SU-DHL-6 (cell line): ENCODE measurements around the gene HOXC6.

Source experiments
- H2AFZ ChIP-seq: fragments of 200-600 bp; sonication (generic); 2 replicates; pipeline ENCODE4 v1.6.1; 2014; ENCODE audit warnings: low read depth, mild to moderate bottlenecking, moderate library complexity, mixed read lengths, antibody characterized with exemption, low read length; ENCODE audit not compliant: severe bottlenecking
- H3F3A ChIP-seq: fragments of 200-600 bp; shearing (Covaris generic); 2 replicates; pipeline ENCODE4 v1.6.0; 2016; ENCODE audit warnings: antibody characterized with exemption, mild to moderate bottlenecking; ENCODE audit not compliant: insufficient read depth
- H3K27ac ChIP-seq: fragments of 200-600 bp; sonication (generic); 2 replicates; pipeline ENCODE4 v1.5.1; 2016; ENCODE audit warnings: low read depth, mild to moderate bottlenecking, low read length, moderate library complexity, mixed read lengths
- H3K27me3 ChIP-seq: fragments of 200-600 bp; sonication (generic), shearing (Covaris generic); 2 replicates; pipeline ENCODE4 v1.6.0; 2014; ENCODE audit warnings: mild to moderate bottlenecking, low read length
- H3K36me3 ChIP-seq: fragments of 200-600 bp; sonication (generic); 2 replicates; pipeline ENCODE4 v1.6.1; 2014; ENCODE audit warnings: mild to moderate bottlenecking, low read length, mixed read lengths
- H3K4me2 ChIP-seq: fragments of 300-600, 200-600 bp; shearing (Covaris generic), sonication (generic); 2 replicates; pipeline ENCODE4 v1.6.0; 2014; ENCODE audit warnings: low read length, low read depth, mild to moderate bottlenecking; ENCODE audit not compliant: poor library complexity, severe bottlenecking
- H3K4me3 ChIP-seq: fragments of 200-600 bp; sonication (generic); 2 replicates; pipeline ENCODE4 v1.5.1; 2014; ENCODE audit warnings: antibody characterized with exemption, low read length, mild to moderate bottlenecking, mixed read lengths; ENCODE audit not compliant: insufficient read depth, poor library complexity, severe bottlenecking
- H3K79me2 ChIP-seq: fragments of 200-600 bp; sonication (generic); 2 replicates; pipeline ENCODE4 v1.6.1; 2014; ENCODE audit warnings: mild to moderate bottlenecking, low read length, moderate library complexity; ENCODE audit not compliant: insufficient read depth
- H3K9ac ChIP-seq: fragments of 200-600 bp; sonication (generic); 2 replicates; pipeline ENCODE4 v1.7.0; 2014; ENCODE audit warnings: mild to moderate bottlenecking, low read length
- H3K9me2 ChIP-seq: fragments of 200-600 bp; sonication (generic); replicated peaks from 2 replicates; pipeline ENCODE4 v1.6.1; 2014; ENCODE audit warnings: low read length; ENCODE audit not compliant: insufficient read depth
- H3K9me3 ChIP-seq: fragments of 200-600 bp; sonication (generic); 2 replicates; pipeline ENCODE4 v1.6.1; 2014; ENCODE audit warnings: low read length, mixed read lengths; ENCODE audit not compliant: insufficient read depth
- H4K20me1 ChIP-seq: fragments of 200-600 bp; sonication (generic); 2 replicates; pipeline ENCODE4 v1.6.1; 2014; ENCODE audit warnings: low read depth, mild to moderate bottlenecking, antibody characterized with exemption, low read length, moderate library complexity, mixed read lengths
- EZH2phosphoT487 ChIP-seq: fragments of 200-600 bp; sonication (generic), shearing (Covaris generic); conservative IDR thresholded peaks from 2 replicates; pipeline ENCODE4 v1.6.1; 2018; ENCODE audit warnings: mild to moderate bottlenecking, antibody characterized with exemption, low read length, moderate library complexity, mixed read lengths
- TF ChIP-seq, protein P1 (sequence below): fragments of 200-600 bp; sonication (generic); IDR thresholded peaks from one replicate; pipeline ENCODE4 v1.5.1; 2017; ENCODE audit warnings: antibody characterized with exemption, mild to moderate bottlenecking, low read length, moderate library complexity; ENCODE audit not compliant: insufficient read depth, poor library complexity, severe bottlenecking

Gene HOXC6

DNA sequence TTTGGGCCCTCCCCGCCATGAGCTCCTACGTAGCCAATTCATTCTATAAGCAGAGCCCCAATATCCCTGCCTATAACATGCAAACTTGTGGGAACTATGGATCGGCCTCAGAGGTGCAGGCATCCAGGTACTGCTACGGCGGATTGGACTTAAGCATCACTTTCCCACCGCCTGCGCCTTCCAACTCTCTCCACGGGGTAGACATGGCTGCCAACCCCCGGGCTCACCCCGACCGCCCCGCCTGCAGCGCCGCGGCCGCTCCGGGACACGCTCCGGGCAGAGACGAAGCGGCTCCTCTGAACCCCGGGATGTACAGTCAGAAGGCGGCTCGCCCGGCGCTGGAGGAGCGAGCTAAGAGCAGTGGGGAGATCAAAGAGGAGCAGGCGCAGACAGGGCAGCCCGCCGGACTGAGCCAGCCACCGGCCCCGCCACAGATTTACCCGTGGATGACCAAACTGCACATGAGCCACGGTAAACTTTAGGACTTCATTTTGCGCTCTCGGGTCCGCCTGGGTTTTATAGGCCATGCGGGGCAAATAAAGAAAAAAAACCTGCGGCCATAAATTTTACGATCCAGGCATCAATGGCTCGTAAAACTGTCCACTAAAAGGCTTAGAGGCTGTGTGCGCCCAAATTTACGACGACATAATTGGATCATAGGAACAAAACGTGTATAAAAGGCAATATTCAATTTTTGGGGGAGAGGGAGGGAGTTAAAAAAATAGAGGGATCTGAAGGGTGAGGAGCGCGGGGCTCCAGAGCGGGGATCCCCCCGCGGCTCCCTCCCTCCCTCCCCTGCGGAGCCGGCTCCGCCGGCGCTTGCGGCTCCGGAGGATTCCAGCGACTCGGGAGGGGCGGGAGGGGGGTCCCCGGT is 5.1 kb downstream of the HOXC6 start:
- H3K27me3 ChIP-seq: no peaks in the 10 kb centered on the region
- TF ChIP-seq, protein P1, sequence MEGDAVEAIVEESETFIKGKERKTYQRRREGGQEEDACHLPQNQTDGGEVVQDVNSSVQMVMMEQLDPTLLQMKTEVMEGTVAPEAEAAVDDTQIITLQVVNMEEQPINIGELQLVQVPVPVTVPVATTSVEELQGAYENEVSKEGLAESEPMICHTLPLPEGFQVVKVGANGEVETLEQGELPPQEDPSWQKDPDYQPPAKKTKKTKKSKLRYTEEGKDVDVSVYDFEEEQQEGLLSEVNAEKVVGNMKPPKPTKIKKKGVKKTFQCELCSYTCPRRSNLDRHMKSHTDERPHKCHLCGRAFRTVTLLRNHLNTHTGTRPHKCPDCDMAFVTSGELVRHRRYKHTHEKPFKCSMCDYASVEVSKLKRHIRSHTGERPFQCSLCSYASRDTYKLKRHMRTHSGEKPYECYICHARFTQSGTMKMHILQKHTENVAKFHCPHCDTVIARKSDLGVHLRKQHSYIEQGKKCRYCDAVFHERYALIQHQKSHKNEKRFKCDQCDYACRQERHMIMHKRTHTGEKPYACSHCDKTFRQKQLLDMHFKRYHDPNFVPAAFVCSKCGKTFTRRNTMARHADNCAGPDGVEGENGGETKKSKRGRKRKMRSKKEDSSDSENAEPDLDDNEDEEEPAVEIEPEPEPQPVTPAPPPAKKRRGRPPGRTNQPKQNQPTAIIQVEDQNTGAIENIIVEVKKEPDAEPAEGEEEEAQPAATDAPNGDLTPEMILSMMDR: no peak
- TF ChIP-seq EZH2phosphoT487: no peak

DNA sequence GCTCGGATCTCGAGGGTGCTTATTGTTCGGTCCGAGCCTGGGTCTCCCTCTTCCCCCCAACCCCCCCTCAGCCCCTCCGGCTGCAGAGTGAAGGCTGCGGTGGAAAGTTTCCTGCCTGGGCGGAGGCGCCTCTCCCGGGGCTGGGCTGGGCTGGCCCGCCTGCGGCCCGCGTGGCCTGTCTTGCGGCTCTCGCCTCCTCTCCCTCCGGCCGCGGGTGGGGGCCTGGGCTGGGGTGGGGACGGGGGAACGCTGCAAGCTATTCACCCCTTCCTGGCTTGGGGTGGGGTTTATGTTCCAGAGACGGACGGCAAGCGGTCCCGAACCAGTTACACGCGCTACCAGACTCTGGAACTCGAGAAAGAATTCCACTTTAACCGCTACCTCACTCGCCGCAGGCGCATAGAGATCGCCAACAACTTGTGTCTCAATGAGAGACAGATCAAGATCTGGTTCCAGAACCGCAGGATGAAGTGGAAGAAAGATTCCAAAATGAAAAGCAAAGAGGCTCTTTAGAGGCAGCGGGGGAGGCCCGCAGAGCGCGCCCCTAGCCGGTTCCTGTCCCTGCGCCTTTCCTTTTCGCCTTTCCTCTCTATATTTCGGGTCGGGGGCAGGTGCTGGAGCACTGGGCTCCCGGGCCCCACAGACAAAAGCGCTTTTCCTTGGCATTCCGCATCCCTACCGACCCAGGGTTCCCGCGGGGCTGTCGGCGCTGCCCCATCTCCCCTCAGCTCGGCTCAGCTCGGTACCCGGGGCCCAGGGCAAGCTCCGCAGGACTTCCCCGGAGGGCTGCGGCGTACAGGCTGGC is 5.9 kb downstream of the HOXC6 start:
- no peak overlapping the region for H3K4me3 ChIP-seq
- no peak overlapping the region for H2AFZ ChIP-seq
- no peak for TF ChIP-seq EZH2phosphoT487
- TF ChIP-seq, protein P1: no peak
- no peaks in the 10 kb centered on the region for H3K79me2 ChIP-seq
- no peak overlapping the region for H3K27ac ChIP-seq
- no peaks in the 10 kb centered on the region for H3K9me3 ChIP-seq
- no peaks in the 10 kb centered on the region for H3K27me3 ChIP-seq
- H3K36me3 ChIP-seq: no peaks in the 10 kb centered on the region
- no peaks in the 10 kb centered on the region for H3F3A ChIP-seq
- no peaks in the 10 kb centered on the region for H3K9me2 ChIP-seq
- no peaks in the 10 kb centered on the region for H4K20me1 ChIP-seq
- H3K9ac ChIP-seq: no peak overlapping the region
- H3K4me2 ChIP-seq: no peak overlapping the region

More for the DNA sequence above, 5.1 kb downstream of the HOXC6 start:
- Histone ChIP-seq H3K27ac (no peak overlapping the region), H4K20me1 (no peaks in the 10 kb centered on the region), H3K9ac (no peak overlapping the region), H3F3A (no peaks in the 10 kb centered on the region), H3K79me2 (no peaks in the 10 kb centered on the region), H3K4me2 (no peak overlapping the region), H2AFZ (no peak overlapping the region), H3K9me3 (no peaks in the 10 kb centered on the region), H3K9me2 (no peaks in the 10 kb centered on the region), H3K4me3 (no peak overlapping the region), H3K36me3 (no peaks in the 10 kb centered on the region)

DNA sequence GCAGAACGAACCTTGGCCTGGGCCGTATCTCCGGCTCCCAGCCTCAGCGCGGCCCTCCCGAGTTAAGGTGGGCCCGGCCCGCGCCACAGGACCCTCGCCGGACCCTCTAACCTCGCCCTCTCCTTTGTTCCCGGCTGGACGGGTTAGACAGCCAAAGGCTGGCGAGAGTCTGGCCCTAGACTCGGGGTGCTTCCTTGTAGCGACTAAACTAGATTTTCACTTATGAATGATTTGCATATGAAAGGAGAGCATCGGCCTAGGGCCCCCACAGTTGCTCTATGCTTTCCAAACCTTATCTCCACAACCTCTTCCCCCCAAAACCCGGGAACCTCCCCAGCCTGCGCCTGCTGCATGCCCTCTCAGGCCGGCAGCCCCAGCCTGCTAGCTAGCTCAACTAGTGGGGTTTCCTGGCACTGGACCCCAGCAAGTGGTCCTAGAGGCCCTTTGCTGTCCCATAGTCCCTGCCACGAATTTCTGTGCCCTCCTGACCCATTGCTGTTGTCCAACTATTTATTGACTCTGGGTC is 6.6 kb downstream of the HOXC6 start:
- no peaks in the 10 kb centered on the region for H3K36me3 ChIP-seq
- no peaks in the 10 kb centered on the region for H3K9me3 ChIP-seq
- no peak overlapping the region for H2AFZ ChIP-seq
- H3K9me2 ChIP-seq: no peaks in the 10 kb centered on the region
- H3F3A ChIP-seq: no peaks in the 10 kb centered on the region
- H3K4me3 ChIP-seq: no peak overlapping the region
- no peak overlapping the region for H3K27ac ChIP-seq
- no peak overlapping the region for H3K4me2 ChIP-seq
- H3K9ac ChIP-seq: no peak overlapping the region
- no peaks in the 10 kb centered on the region for H3K79me2 ChIP-seq
- TF ChIP-seq EZH2phosphoT487: no peak
- TF ChIP-seq, protein P1: no peak
- no peaks in the 10 kb centered on the region for H3K27me3 ChIP-seq
- no peaks in the 10 kb centered on the region for H4K20me1 ChIP-seq
